Endothelial cell (in vitro differentiated cells): Measurements from ENCODE around the gene IGF2BP3. TPM values are rescaled to one million over a fixed set of nuclear protein-coding genes. Genes with fewer than 3 reads are reported as not detected.
"Not testable (repeated sequence)": the region's sequence is repeated elsewhere in the genome, so short reads cannot be mapped to it uniquely, and the experiment has no call there.

Experiments used
- DNase-seq: peaks from one replicate; pipeline ENCODE4 v3.0.0; 2021; ENCODE audit warnings: low spot score
- H3K27ac Mint-ChIP-seq: one replicate; pipeline ENCODE4 v1.8.0; 2021; ENCODE audit warnings: mixed read lengths, inconsistent platforms; ENCODE audit not compliant: unreplicated experiment
- H3K27me3 Mint-ChIP-seq: one replicate; pipeline ENCODE4 v1.8.0; 2021; ENCODE audit warnings: mild to moderate bottlenecking, moderate library complexity, mixed read lengths, inconsistent platforms; ENCODE audit not compliant: unreplicated experiment
- H3K36me3 Mint-ChIP-seq: one replicate; pipeline ENCODE4 v1.8.0; 2021; ENCODE audit warnings: mild to moderate bottlenecking, low read depth, mixed read lengths, inconsistent platforms; ENCODE audit not compliant: unreplicated experiment
- H3K4me1 Mint-ChIP-seq: one replicate; pipeline ENCODE4 v1.8.0; 2021; ENCODE audit warnings: mild to moderate bottlenecking, mixed read lengths, inconsistent platforms; ENCODE audit not compliant: unreplicated experiment
- H3K4me3 Mint-ChIP-seq: one replicate; pipeline ENCODE4 v1.8.0; 2021; ENCODE audit warnings: mild to moderate bottlenecking, mixed read lengths, inconsistent platforms; ENCODE audit not compliant: unreplicated experiment
- H3K9me3 Mint-ChIP-seq: one replicate; pipeline ENCODE4 v1.8.0; 2021; ENCODE audit warnings: mixed read lengths, inconsistent platforms; ENCODE audit not compliant: unreplicated experiment
- long read RNA-seq: library from polyadenylated mRNA; unstranded; transcript quantifications from one replicate; pipeline ENCODE4 v2.0.0, GENCODE V29; 2020; ENCODE audit not compliant: unreplicated experiment
- total RNA-seq: library from RNA; stranded (reverse); fragmentation: NEBNext Ultra II Directional; extraction: Animal tissue kit (Norgen Biotek cat#: 25700); gene quantifications from one replicate; pipeline ENCODE4 v1.2.1, GENCODE V29; 2021; ENCODE audit not compliant: unreplicated experiment
- TF ChIP-seq, protein P1 (sequence below): fragments of 200-600 bp; sonication (generic); IDR thresholded peaks from one replicate; pipeline ENCODE4 v1.5.0; 2021; ENCODE audit warnings: antibody characterized with exemption; ENCODE audit not compliant: unreplicated experiment

The IGF2BP3 gene
- total RNA-seq, result 92.8 TPM
- long read RNA-seq, full-length matches to known transcripts, result 2 of 7 reads
- long read RNA-seq, partial matches to known transcripts, result 5 of 7 reads
- long read RNA-seq, other reads (novel, unspliced or antisense), result 0 of 7 reads

DNA sequence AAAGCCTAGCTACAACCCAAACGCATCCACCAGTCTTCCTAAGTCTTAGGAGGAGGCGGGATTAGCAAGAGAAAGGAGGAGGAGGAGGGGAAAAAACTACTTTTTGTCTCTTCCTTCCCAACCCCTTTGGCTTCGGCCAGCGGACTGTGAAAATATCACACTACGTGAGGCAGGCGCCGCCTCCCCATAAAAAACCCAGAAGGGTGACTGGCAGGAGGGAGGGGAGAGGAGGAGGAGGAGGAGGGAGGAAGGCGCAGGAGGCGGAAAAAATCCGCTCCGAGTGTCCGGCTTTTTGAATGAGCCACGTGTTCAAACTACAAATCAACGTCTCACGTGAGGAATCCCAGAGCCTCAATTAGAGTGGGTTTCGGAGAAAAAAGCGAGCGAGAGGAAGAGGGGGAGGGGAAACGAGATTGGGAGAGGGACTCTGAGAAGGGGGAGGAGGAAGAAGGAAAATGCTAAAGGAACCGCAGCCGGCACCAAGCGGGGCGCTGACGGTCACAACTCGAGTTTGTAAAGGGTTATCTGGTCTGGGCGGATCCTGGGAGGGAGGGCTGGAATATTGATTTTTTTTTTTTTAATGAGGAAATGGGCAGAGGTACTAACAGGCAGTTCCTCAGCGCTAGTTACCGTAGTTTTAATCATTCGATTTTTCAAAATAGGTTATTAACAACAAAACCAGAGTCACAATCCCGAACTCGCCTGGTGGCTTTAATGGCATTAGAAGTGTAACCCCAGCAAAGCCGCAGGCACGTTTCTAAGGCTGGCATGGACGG lies at the start of gene IGF2BP3:
Gene IGF2BP3, minus strand, starts transcription at position 162 of the 776 bp plus-strand sequence. CDS start 381 bp downstream, outside the sequence.
- Mint-ChIP-seq H3K4me3 (peak within 1 kb of the TSS; percentile 98), H3K27me3 (peaks cover 27% of the 10 kb centered on the region), H3K36me3 (peaks cover 11% of the 10 kb centered on the region), H3K4me1 (peaks cover 27% of the 10 kb centered on the region), H3K27ac (peak within 1 kb of the TSS; percentile 100), H3K9me3 (no peaks in the 10 kb centered on the region)
- TF ChIP-seq, protein P1, sequence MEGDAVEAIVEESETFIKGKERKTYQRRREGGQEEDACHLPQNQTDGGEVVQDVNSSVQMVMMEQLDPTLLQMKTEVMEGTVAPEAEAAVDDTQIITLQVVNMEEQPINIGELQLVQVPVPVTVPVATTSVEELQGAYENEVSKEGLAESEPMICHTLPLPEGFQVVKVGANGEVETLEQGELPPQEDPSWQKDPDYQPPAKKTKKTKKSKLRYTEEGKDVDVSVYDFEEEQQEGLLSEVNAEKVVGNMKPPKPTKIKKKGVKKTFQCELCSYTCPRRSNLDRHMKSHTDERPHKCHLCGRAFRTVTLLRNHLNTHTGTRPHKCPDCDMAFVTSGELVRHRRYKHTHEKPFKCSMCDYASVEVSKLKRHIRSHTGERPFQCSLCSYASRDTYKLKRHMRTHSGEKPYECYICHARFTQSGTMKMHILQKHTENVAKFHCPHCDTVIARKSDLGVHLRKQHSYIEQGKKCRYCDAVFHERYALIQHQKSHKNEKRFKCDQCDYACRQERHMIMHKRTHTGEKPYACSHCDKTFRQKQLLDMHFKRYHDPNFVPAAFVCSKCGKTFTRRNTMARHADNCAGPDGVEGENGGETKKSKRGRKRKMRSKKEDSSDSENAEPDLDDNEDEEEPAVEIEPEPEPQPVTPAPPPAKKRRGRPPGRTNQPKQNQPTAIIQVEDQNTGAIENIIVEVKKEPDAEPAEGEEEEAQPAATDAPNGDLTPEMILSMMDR, result no peak
- DNase-seq, result peak; percentile 86

DNA sequence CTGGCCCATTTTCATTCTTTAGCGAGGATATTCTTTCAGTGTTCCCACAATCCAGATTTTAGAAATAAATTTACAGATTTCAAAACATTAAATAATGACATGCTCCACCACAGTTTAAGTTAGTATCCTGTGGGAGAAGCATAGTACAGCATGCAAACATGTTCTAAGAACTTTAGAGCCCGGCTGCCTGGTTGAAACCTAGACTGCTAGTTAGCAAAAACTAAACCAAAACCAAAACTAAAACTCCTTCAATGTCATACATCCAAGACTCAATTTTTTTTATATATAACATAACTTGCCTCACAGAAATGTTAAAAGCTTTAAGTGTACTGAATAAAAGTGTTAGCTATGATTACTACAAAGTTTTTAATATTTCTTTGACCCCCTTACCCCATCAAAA lies 44.5 kb upstream of the IGF2BP3 start:
- Mint-ChIP-seq H3K4me3 (no peak overlapping the region), H3K27ac (peak overlapping the region; percentile 13), H3K36me3 (peaks cover 41% of the 10 kb centered on the region)

GRCh38 chr7:23513746-23514145 lies 43.5 kb upstream of the IGF2BP3 start:
- Mint-ChIP-seq H3K27ac (peak overlapping the region; percentile 39), H3K36me3 (peaks cover 38% of the 10 kb centered on the region)
- not testable (repeated sequence) for H3K9me3 Mint-ChIP-seq, H3K4me1 Mint-ChIP-seq, H3K27me3 Mint-ChIP-seq, H3K4me3 Mint-ChIP-seq, DNase-seq

More for the DNA sequence above, 44.5 kb upstream of the IGF2BP3 start:
- TF ChIP-seq, protein P1, result no peak
- Mint-ChIP-seq H3K4me1 (peaks cover 5% of the 10 kb centered on the region), H3K27me3 (peaks cover 1% of the 10 kb centered on the region), H3K9me3 (no peaks in the 10 kb centered on the region)
- no peak for DNase-seq

DNA sequence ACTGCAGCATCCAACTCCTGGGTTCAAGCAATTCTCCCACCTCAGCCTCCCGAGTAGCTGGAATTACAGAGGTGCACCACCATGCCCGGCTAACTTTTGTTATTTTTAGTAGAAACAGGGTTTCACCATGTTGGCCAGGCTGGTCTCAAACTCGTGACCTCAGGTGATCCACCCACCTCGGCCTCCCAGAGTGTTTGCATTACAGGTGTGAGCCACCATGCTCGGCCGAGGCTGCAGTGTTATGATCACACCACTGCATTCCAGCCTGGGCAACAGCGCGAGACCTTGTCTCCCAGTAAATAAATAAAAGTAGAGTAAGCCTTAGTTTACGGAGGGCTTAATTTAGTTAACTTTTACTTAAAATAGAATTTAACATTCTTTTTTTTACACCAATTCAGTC lies 23.7 kb upstream of the IGF2BP3 start:
- no peaks in the 10 kb centered on the region for H3K27me3 Mint-ChIP-seq

DNA sequence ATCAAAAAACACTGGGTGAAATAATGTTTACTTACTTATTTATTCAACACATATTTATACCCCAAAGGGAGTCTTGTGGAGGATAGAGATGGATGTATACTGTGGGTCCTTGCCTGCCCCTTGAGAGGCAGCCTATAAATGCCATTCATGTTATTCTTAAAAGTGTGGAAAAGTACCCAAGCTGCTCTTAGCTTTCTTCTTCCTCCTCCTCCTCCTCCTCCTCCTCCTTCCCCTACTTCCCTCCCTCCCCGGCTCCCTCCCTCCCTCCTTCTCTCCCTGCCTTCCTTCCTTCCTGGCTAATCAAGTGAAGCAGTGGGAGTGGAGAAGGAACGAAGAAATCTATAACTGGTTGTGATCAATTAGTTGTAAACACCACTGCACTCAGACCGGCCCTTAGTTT lies 21.2 kb upstream of the IGF2BP3 start:
- H3K27ac Mint-ChIP-seq, result no peak overlapping the region
- peak overlapping the region; percentile 91 for H3K4me3 Mint-ChIP-seq
- no peak for DNase-seq
- TF ChIP-seq, protein P1, result no peak
- peaks cover 9% of the 10 kb centered on the region for H3K4me1 Mint-ChIP-seq
- no peaks in the 10 kb centered on the region for H3K36me3 Mint-ChIP-seq
- H3K9me3 Mint-ChIP-seq, result no peaks in the 10 kb centered on the region
- H3K27me3 Mint-ChIP-seq, result no peaks in the 10 kb centered on the region

More for the DNA sequence above, 23.7 kb upstream of the IGF2BP3 start:
- TF ChIP-seq, protein P1, result no peak
- no peak overlapping the region for H3K27ac Mint-ChIP-seq
- H3K36me3 Mint-ChIP-seq, result no peaks in the 10 kb centered on the region
- no peak for DNase-seq
- H3K4me1 Mint-ChIP-seq, result peaks cover 9% of the 10 kb centered on the region
- H3K9me3 Mint-ChIP-seq, result no peaks in the 10 kb centered on the region
- no peak overlapping the region for H3K4me3 Mint-ChIP-seq
